Upper lobe of left lung (tissue), 4 donors: ENCODE measurements around the gene PLEK.
"Not testable (repeated sequence)": the region's sequence is repeated elsewhere in the genome, so short reads cannot be mapped to it uniquely, and the experiment has no call there.

Experiments used
- CTCF ChIP-seq, 6 experiments: fragments of 450-650 bp in 4 of 6; fragments of 200-600 bp in 2 of 6; sonication (generic) in 2 of 6; IDR thresholded peaks; one replicate each; pipeline ENCODE4 v1.5.1; 2016 to 2019; ENCODE audit warnings: antibody characterized with exemption in 6 of 6
- POLR2A ChIP-seq, 4 donors: fragments of 450-650 bp; IDR thresholded peaks; one replicate each; pipeline ENCODE4 v1.5.1; 2016 to 2017; ENCODE audit warnings: antibody characterized with exemption in 4 of 4, mild to moderate bottlenecking in 2 of 4
- POLR2AphosphoS5 ChIP-seq, 2 donors: sonication (generic); formaldehyde crosslinking; IDR thresholded peaks; one replicate each; pipeline ENCODE4 v1.5.1; 2017; ENCODE audit warnings: antibody characterized with exemption in 2 of 2

DNA sequence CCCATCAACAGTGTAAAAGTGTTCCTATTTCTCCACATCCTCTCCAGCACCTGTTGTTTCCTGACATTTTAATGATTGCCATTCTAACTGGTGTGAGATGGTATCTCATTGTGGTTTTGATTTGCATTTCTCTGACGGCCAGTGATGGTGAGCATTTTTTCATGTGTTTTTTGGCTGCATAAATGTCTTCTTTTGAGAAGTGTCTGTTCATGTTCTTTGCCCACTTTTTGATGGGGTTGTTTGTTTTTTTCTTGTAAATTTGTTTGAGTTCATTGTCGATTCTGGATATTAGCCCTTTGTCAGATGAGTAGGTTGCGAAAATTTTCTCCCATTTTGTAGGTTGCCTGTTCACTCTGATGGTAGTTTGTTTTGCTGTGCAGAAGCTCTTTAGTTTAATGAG, 81.3 kb downstream of the PLEK start:
- not testable (repeated sequence) for TF ChIP-seq CTCF, POLR2AphosphoS5, POLR2A (IDR thresholded peaks at IDR 0.05)
